Smooth muscle cell (in vitro differentiated cells): Measurements from ENCODE around the gene DAPK1. TPM values are rescaled to one million over a fixed set of nuclear protein-coding genes. Genes with fewer than 3 reads are reported as not detected.

ENCODE experiments used
- DNase-seq: peaks from one replicate; lab custom pipeline; 2025; ENCODE audit not compliant: unreplicated experiment; lab: John Stamatoyannopoulos, UW
- H2AFZ ChIP-seq: fragments of 200-600 bp; sonication (generic); 2 replicates; pipeline ENCODE4 v1.6.0; 2016; ENCODE audit warnings: antibody characterized with exemption, low read depth, mild to moderate bottlenecking
- H3F3A ChIP-seq: fragments of 200-600 bp; sonication (generic); 2 replicates; pipeline ENCODE4 v1.6.0; 2017; ENCODE audit warnings: antibody characterized with exemption, low read depth
- H3K27ac ChIP-seq: fragments of 200-600 bp; sonication (generic); 2 replicates; pipeline ENCODE4 v1.5.1; 2016; ENCODE audit warnings: low read depth, mild to moderate bottlenecking
- H3K27me3 ChIP-seq: fragments of 200-600 bp; sonication (generic); 2 replicates; pipeline ENCODE4 v1.6.1; 2016; ENCODE audit warnings: low read depth, mild to moderate bottlenecking
- H3K36me3 ChIP-seq: fragments of 200-600 bp; sonication (generic); 2 replicates; pipeline ENCODE4 v1.5.1; 2016; ENCODE audit warnings: low read depth
- H3K4me1 ChIP-seq: fragments of 200-600 bp; sonication (generic); 2 replicates; pipeline ENCODE4 v1.5.1; 2016; ENCODE audit warnings: low read depth
- H3K4me2 ChIP-seq: fragments of 200-600 bp; sonication (generic); 2 replicates; pipeline ENCODE4 v1.6.0; 2016; ENCODE audit warnings: mild to moderate bottlenecking
- H3K4me3 ChIP-seq: fragments of 200-600 bp; sonication (generic); 2 replicates; pipeline ENCODE4 v1.5.1; 2016; ENCODE audit warnings: mild to moderate bottlenecking
- H3K79me2 ChIP-seq: fragments of 200-600 bp; sonication (generic); 2 replicates; pipeline ENCODE4 v1.6.0; 2016; ENCODE audit warnings: low read depth, mild to moderate bottlenecking
- H3K9ac ChIP-seq: fragments of 200-600 bp; sonication (generic); 2 replicates; pipeline ENCODE4 v1.6.0; 2016; ENCODE audit warnings: low read depth
- H3K9me3 ChIP-seq: fragments of 200-600 bp; sonication (generic); replicated peaks from 2 replicates; pipeline ENCODE4 v1.5.1; 2016; ENCODE audit warnings: low read depth
- H4K20me1 ChIP-seq: fragments of 200-600 bp; sonication (generic); 2 replicates; pipeline ENCODE4 v1.6.0; 2016; ENCODE audit warnings: low read depth
- CTCF ChIP-seq: fragments of 200-600 bp; sonication (generic); IDR thresholded peaks from 2 replicates; pipeline ENCODE4 v1.5.1; 2017; ENCODE audit warnings: borderline replicate concordance, mild to moderate bottlenecking, antibody characterized with exemption; ENCODE audit not compliant: insufficient read depth, poor library complexity, severe bottlenecking
- WGBS: methylation state at CpG from one replicate; pipeline ENCODE4 v1.1.7; 2016; ENCODE audit warnings: low lambda C conversion rate; 5-methylcytosine and 5-hydroxymethylcytosine counted together
- polyA plus RNA-seq: library from polyadenylated mRNA; unstranded; fragments of >200 nt; fragmentation: Nextera tagmentation; extraction: Ambion mirVana; gene quantifications from 2 replicates; pipeline ENCODE4 v1.2.1, GENCODE V29; 2016
- total RNA-seq: library from RNA; depleted of rRNA; stranded (reverse); fragments of >200 nt; gene quantifications from 2 replicates; pipeline ENCODE4 v1.2.3, GENCODE V29; 2014

The DAPK1 gene
- total and polyA plus RNA-seq, 2 experiments from 2014 or later = 12.6 to 20.3 TPM

- H4K20me1 ChIP-seq = peaks cover 9% of the 10 kb centered on the region
- peak overlapping the region; percentile 88 for H2AFZ ChIP-seq
- no peak for DNase-seq
- TF ChIP-seq CTCF = peak; percentile 29
- no peaks in the 10 kb centered on the region for H3K9me3 ChIP-seq
- peaks cover 14% of the 10 kb centered on the region for H3K4me1 ChIP-seq
- H3K27me3 ChIP-seq = peaks cover 2% of the 10 kb centered on the region
- no peaks in the 10 kb centered on the region for H3K36me3 ChIP-seq
- H3K27ac ChIP-seq = no peak overlapping the region
- peak overlapping the region; percentile 98 for H3K4me2 ChIP-seq
- peaks cover 17% of the 10 kb centered on the region for H3K79me2 ChIP-seq
- peak overlapping the region; percentile 57 for H3K9ac ChIP-seq
- peaks cover 5% of the 10 kb centered on the region for H3F3A ChIP-seq
- 1% methylated on average over 70 of the region's 80 CpGs for WGBS
- H3K4me3 ChIP-seq = peak overlapping the region; percentile 77
Measured at GRCh38 chr9:87498046-87498810, 561 bp downstream of the DAPK1 start.

GRCh38 chr9:87498811-87499360 lies 1.2 kb downstream of the DAPK1 start:
- Histone ChIP-seq H3K9ac (no peak overlapping the region), H3K9me3 (no peaks in the 10 kb centered on the region), H4K20me1 (peaks cover 9% of the 10 kb centered on the region), H3K4me2 (peak overlapping the region; percentile 98), H3F3A (peaks cover 5% of the 10 kb centered on the region), H3K4me1 (peaks cover 14% of the 10 kb centered on the region), H3K36me3 (no peaks in the 10 kb centered on the region), H3K4me3 (peak overlapping the region; percentile 77), H3K27me3 (no peaks in the 10 kb centered on the region), H3K79me2 (peaks cover 17% of the 10 kb centered on the region), H3K27ac (no peak overlapping the region), H2AFZ (peak overlapping the region; percentile 88)
- no peak for TF ChIP-seq CTCF
- DNase-seq = no peak
- WGBS = 4% methylated on average over 26 of the region's 26 CpGs

GRCh38 chr9:87499424-87500017 lies 1.9 kb downstream of the DAPK1 start:
- Histone ChIP-seq H2AFZ (no peak overlapping the region), H3K27me3 (no peaks in the 10 kb centered on the region), H3K4me2 (peak overlapping the region; percentile 98), H3K9ac (no peak overlapping the region), H3K9me3 (no peaks in the 10 kb centered on the region), H3K36me3 (no peaks in the 10 kb centered on the region), H3K4me3 (peak overlapping the region; percentile 77), H4K20me1 (peaks cover 9% of the 10 kb centered on the region), H3K27ac (peak overlapping the region; percentile 21), H3F3A (peaks cover 5% of the 10 kb centered on the region), H3K4me1 (peaks cover 14% of the 10 kb centered on the region), H3K79me2 (peaks cover 17% of the 10 kb centered on the region)
- no peak for DNase-seq
- 41% methylated on average over 2 of the region's 2 CpGs for WGBS
- TF ChIP-seq CTCF = no peak
